GM12878 (cell line): ENCODE data around the gene CLMP.
"Not testable (repeated sequence)": the region's sequence is repeated elsewhere in the genome, so short reads cannot be mapped to it uniquely, and the experiment has no call there.

Experiments
- ATF2 ChIP-seq: IDR thresholded peaks from 2 replicates; pipeline ENCODE4 v1.6.1; 2012; ENCODE audit warnings: low read length, inconsistent platforms
- CTCF ChIP-seq, 3 experiments: IDR thresholded peaks in 2 of 3; conservative IDR thresholded peaks in 1 of 3; 2 replicates each; pipeline ENCODE4 v1.5.1; 2011; ENCODE audit warnings: low read depth in 3 of 3, low read length in 3 of 3, mild to moderate bottlenecking in 3 of 3, control low read depth in 2 of 3, moderate library complexity in 2 of 3, inconsistent platforms in 1 of 3, mixed read lengths in 1 of 3; ENCODE audit not compliant: control insufficient read depth in 2 of 3, insufficient read depth in 1 of 3; ENCODE audit errors: extremely low read depth in 1 of 3
- EZH2 ChIP-seq: IDR thresholded peaks from 2 replicates; pipeline ENCODE4 v1.6.1; 2012; ENCODE audit warnings: low read depth, mild to moderate bottlenecking, control low read depth, inconsistent platforms, low read length, borderline replicate concordance; ENCODE audit not compliant: control insufficient read depth
- JUNB ChIP-seq: IDR thresholded peaks from 2 replicates; pipeline ENCODE4 v1.6.1; 2016; ENCODE audit warnings: antibody characterized with exemption, mild to moderate bottlenecking
- NFXL1 ChIP-seq: fragments of 450-650 bp; IDR thresholded peaks from 2 replicates; pipeline ENCODE4 v1.6.1; 2017; ENCODE audit warnings: antibody characterized with exemption, mild to moderate bottlenecking, borderline replicate concordance
- POLR2AphosphoS5 ChIP-seq: IDR thresholded peaks from 2 replicates; pipeline ENCODE4 v1.6.1; 2011; ENCODE audit warnings: mild to moderate bottlenecking, low read length, inconsistent platforms
- SREBF2 ChIP-seq: IDR thresholded peaks from 2 replicates; pipeline ENCODE4 v1.6.1; 2012; ENCODE audit warnings: mild to moderate bottlenecking, low read length
- SRF ChIP-seq, 2 experiments: IDR thresholded peaks; 2 replicates each; pipeline ENCODE4 v1.6.1; 2011; ENCODE audit warnings: low read depth in 2 of 2, low read length in 2 of 2, mild to moderate bottlenecking in 1 of 2, moderate library complexity in 1 of 2
- TAF1 ChIP-seq: IDR thresholded peaks from 2 replicates; pipeline ENCODE4 v1.6.1; 2011; ENCODE audit warnings: mild to moderate bottlenecking, low read depth, low read length, borderline replicate concordance
- ZNF384 ChIP-seq: IDR thresholded peaks from 2 replicates; pipeline ENCODE4 v1.6.1; 2012; ENCODE audit warnings: low read depth, mild to moderate bottlenecking, low read length, improper control_type of control experiment, borderline replicate concordance

- TF ChIP-seq TAF1; POLR2AphosphoS5; SREBF2; SRF (IDR thresholded peaks at IDR 0.05; ENCODE audit: low read depth in 2 of 2, low read length in 2 of 2); ATF2; CTCF (IDR thresholded peaks at IDR 0.05 in 2 of 3, conservative IDR thresholded peaks at IDR 0.05 in 1 of 3; ENCODE audit: control insufficient read depth in 2 of 3, extremely low read depth in 1 of 3, insufficient read depth in 1 of 3, low read depth in 3 of 3, low read length in 3 of 3); JUNB; NFXL1; EZH2; ZNF384: not testable (repeated sequence)
Measured at GRCh38 chr11:123206055-123206454, 11.0 kb upstream of the CLMP start.
